ENCODE results near the gene TLK2.
A peak's percentile ranks its signal among the peaks of the same experiment; 100 is the strongest.

GRCh38 chr17:62653826-62654761 is 175.5 kb downstream of the TLK2 start:
- TF ChIP-seq JUN (IDR thresholded peaks at IDR 0.05) (no peak), RAD21 (conservative IDR thresholded peaks at IDR 0.05 in 1 of 2, IDR thresholded peaks at IDR 0.05 in 1 of 2) (no peak), NR3C1 (IDR thresholded peaks at IDR 0.05) (no peak), ESRRA (IDR thresholded peaks at IDR 0.05; ENCODE audit: borderline replicate concordance, low read length) (no peak), TP53 (CRISPR knock-in tag; IDR thresholded peaks at IDR 0.05) (no peak), POLR2A (IDR thresholded peaks at IDR 0.05; ENCODE audit: low read length) (0 out of 2 replicates have a peak, but pooled peaks have one; percentile 1), MYC (IDR thresholded peaks at IDR 0.05; ENCODE audit: borderline replicate concordance, low read length) (no peak), RFX5 (IDR thresholded peaks at IDR 0.05) (no peak)
- TF ChIP-seq, protein P1, sequence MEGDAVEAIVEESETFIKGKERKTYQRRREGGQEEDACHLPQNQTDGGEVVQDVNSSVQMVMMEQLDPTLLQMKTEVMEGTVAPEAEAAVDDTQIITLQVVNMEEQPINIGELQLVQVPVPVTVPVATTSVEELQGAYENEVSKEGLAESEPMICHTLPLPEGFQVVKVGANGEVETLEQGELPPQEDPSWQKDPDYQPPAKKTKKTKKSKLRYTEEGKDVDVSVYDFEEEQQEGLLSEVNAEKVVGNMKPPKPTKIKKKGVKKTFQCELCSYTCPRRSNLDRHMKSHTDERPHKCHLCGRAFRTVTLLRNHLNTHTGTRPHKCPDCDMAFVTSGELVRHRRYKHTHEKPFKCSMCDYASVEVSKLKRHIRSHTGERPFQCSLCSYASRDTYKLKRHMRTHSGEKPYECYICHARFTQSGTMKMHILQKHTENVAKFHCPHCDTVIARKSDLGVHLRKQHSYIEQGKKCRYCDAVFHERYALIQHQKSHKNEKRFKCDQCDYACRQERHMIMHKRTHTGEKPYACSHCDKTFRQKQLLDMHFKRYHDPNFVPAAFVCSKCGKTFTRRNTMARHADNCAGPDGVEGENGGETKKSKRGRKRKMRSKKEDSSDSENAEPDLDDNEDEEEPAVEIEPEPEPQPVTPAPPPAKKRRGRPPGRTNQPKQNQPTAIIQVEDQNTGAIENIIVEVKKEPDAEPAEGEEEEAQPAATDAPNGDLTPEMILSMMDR (IDR thresholded peaks at IDR 0.05), result no peak
- TF ChIP-seq, protein P2, sequence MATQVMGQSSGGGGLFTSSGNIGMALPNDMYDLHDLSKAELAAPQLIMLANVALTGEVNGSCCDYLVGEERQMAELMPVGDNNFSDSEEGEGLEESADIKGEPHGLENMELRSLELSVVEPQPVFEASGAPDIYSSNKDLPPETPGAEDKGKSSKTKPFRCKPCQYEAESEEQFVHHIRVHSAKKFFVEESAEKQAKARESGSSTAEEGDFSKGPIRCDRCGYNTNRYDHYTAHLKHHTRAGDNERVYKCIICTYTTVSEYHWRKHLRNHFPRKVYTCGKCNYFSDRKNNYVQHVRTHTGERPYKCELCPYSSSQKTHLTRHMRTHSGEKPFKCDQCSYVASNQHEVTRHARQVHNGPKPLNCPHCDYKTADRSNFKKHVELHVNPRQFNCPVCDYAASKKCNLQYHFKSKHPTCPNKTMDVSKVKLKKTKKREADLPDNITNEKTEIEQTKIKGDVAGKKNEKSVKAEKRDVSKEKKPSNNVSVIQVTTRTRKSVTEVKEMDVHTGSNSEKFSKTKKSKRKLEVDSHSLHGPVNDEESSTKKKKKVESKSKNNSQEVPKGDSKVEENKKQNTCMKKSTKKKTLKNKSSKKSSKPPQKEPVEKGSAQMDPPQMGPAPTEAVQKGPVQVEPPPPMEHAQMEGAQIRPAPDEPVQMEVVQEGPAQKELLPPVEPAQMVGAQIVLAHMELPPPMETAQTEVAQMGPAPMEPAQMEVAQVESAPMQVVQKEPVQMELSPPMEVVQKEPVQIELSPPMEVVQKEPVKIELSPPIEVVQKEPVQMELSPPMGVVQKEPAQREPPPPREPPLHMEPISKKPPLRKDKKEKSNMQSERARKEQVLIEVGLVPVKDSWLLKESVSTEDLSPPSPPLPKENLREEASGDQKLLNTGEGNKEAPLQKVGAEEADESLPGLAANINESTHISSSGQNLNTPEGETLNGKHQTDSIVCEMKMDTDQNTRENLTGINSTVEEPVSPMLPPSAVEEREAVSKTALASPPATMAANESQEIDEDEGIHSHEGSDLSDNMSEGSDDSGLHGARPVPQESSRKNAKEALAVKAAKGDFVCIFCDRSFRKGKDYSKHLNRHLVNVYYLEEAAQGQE (IDR thresholded peaks at IDR 0.05), result no peak
